GM18520 (cell line): Measurements from ENCODE around the gene DYNC2H1.

Experiments used
- ATAC-seq: cut with Tn5 transposase; IDR thresholded peaks from one replicate; pipeline ENCODE4 v1.9.1; 2021; ENCODE audit not compliant: unreplicated experiment

DYNC2H1 gene

DNA sequence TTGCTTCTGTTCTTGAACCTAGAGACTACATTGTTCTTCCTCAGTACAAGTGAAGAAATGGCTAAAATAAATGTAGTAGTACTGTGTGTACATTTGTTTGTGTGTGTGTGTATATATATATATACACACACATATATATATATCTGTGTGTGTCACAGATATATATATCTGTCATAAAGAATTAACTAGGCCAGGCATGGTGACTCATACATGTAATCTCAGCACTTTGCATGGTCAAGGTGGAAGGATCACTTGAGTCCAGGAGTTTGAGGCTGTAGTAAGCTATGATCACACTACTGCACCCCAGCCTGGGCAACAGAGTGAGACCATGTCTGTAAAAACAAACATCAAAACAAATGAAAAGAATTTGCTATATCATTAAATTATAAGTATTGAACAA lies 164.8 kb downstream of the DYNC2H1 start:
- ATAC-seq, result no peak

- ATAC-seq, result no peak
Observed at GRCh38 chr11:103279821-103280220, 170.6 kb downstream of the DYNC2H1 start.

- ATAC-seq, result no peak
Observed at GRCh38 chr11:103281301-103281700, 172.1 kb downstream of the DYNC2H1 start.

GRCh38 chr11:103284260-103284659 lies 175.0 kb downstream of the DYNC2H1 start:
- ATAC-seq, result no peak

- ATAC-seq, result no peak
Observed at GRCh38 chr11:103294516-103294915, 185.3 kb downstream of the DYNC2H1 start.

- ATAC-seq, result no peak
Observed at GRCh38 chr11:103295704-103296103, 186.5 kb downstream of the DYNC2H1 start.

DNA sequence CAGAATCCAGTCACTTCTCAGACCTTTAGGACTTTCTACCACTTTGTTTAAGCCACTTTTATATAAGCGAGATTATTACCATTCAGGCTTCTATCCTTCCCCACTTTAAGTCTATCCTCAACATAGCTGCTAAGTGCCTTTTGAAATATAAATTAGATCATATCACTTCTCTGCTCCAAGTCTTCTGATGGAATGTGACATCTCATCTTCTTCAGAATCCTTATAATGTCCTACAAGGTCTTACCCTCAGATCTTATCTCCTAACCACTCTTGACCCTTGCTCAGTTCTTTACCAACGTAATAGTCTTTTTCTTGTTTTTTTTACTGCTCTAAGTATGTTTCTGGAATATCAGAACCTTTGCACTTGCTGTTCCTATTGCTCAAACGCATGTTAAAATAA lies 188.7 kb downstream of the DYNC2H1 start:
- ATAC-seq, result no peak

DNA sequence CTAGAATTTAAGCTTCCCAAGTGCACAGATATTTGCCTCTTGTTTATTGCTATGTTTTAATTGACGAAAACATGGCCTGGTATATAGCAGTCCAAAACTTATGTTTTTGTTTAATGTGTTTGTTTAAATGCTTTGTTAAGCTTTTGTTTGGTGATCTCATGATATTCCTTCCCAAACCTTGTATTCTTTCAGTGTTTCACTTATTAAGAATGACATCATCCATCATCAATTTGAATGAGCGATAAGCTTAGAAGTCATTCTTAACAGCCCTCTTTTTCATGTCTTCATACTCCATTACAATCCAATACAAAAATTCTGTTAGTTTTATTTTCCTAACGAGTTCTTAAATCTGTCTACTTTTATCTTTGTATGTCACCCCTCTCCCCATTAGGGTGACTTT lies 206.0 kb downstream of the DYNC2H1 start:
- no peak for ATAC-seq

DNA sequence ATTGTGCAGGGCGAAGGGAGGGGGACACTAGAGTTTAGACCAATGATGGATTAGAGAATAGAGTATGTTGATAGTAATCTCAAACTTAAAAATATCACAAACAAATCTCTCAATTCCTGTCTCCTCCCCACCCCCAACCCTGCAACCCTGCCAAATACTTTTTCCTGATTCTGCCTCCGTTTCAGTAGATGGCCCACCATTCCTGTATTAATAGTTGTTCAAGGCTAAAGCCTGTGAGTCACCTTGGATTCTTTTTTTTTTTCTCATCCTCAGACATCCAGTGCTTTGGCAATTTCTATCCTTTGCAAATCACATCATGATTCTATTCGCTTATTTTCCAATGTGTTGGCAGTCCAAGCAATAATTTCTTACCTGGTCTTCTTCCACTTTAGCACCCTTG lies 207.9 kb downstream of the DYNC2H1 start:
- no peak for ATAC-seq

- ATAC-seq, result no peak
Observed at GRCh38 chr11:103322821-103323220, 213.6 kb downstream of the DYNC2H1 start.

GRCh38 chr11:103325686-103326069 lies 216.5 kb downstream of the DYNC2H1 start:
- no peak for ATAC-seq

DNA sequence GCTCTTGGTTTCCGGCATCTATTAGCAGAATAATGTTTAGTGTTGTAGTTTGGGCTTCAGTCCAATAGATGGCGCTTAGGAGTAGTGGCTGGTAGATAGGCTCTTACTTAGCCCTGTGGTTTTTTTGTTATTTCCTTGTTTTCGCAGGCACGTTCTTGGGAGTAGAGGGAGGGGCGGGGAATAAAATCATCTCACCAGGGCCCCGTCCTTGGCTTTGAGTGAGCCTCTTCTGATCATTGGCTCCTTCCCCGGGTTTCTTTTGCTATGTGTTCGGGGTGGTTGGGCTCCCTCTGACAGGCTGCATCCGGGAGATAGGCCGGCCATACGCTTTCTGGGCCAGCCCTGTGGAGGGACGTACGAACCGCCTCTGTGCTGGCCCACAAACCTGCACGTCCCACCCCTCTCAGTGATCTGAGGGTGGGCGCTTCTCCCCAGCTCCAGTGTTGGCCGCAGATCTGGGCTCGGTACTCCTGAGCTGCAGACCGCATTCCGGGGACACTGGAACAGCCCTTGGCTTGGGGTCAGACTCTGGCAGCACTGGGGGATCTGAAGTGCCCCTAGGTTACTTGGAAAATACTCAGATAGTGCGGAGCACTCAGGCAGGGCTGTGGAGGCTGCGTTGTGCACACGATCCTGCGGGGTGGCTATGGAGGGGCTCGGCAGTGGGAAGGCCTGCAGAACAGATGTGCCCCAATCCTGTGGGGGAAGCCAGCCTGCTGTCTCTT lies 217.0 kb downstream of the DYNC2H1 start:
- ATAC-seq, result peak; percentile 72

DNA sequence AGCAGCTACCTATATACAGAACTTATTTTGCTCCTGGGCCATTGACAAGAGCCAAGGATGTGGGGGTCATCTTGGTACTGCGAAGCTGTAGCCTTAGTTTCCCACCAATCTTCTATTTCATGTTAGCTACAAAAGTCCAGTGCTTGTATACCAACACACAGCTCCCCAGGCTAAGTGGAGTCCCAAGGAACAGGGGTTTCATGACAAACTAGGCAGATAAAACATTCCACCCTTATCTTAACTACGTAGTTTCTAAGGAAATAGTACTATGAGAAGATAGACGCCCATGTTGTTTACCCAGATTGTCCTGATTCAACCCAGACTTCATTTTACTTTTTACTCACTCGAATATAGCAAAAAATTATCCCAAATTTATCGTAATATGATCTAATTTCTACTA lies 218.5 kb downstream of the DYNC2H1 start:
- no peak for ATAC-seq

GRCh38 chr11:103332409-103332808 lies 223.2 kb downstream of the DYNC2H1 start:
- no peak for ATAC-seq

DNA sequence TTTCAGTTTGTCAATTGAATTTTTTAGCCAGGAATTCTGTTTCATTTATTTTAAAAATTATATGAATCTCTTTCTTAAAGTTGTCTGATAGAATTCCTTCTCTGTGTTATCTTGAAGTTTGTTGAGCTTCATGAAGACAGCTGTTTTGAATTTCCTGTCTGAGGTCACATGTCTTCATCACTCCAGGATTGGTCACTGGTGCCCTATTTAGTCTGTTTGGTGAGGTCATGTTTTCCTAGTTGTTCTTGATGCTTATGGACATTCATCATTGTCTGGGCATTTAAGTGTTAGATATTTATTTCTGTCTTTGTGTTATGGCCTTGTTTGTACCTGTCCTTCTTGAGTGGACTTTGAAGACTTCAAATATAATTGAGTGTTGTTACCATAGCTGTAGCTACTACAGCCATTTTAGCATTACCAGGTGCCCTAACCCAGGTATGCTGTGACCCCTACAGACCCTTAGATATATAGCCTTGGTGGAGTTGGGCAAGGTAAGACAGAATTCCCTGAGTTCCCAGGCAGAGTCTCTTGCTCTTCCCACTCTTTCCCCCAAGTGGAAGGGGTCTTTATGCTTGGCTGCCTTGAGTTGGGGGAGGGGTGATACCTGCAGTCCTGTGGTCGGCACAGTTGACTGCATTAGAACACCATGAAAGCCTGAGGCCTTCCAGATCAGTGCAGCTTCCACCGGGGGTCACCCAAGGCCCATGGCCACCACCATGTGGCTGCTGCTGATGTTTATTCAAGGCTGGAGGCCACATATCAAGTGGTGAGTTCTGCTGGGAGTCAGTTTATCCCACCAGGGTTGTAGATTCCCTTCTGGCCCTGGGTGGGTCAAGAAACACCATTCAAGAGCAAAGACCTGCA lies 229.6 kb downstream of the DYNC2H1 start:
- no peak for ATAC-seq

DNA sequence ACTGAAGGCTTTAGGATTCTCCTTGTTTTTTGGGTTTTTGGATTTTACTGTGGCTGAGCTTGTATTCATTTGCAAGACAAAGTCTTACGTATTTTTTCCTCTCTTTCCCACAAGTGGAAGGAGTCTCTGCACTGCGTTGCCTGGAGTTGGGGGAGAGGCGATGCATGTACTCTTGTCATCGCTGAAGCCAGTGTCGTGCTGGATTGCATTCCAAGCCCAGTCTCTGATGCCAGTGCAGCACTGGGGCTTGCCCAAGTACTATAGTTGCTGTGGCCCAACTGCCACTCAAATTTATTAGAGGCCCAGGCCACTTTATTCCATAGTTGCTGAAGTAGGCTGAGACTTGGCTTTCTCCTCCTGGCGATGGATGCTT lies 230.2 kb downstream of the DYNC2H1 start:
- ATAC-seq, result no peak

DNA sequence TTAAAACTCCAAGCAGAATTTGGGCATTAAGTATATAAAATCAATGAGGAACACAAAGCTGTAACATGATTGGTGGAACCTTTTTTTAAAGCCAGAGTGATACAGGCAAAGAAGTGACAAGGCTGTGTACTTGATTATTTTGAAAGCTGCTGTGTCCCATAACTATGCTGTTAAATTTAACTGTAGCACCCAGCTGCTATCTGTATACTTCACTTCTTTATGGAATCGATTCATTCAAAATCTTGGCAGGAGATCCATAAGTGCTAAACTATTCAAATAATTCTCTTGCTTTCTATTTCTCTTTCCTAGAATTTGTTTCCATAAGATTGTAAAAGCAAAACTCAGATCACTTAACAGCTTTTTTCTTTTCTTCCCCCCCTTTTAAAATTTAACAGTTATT lies 231.7 kb downstream of the DYNC2H1 start:
- ATAC-seq, result no peak

DNA sequence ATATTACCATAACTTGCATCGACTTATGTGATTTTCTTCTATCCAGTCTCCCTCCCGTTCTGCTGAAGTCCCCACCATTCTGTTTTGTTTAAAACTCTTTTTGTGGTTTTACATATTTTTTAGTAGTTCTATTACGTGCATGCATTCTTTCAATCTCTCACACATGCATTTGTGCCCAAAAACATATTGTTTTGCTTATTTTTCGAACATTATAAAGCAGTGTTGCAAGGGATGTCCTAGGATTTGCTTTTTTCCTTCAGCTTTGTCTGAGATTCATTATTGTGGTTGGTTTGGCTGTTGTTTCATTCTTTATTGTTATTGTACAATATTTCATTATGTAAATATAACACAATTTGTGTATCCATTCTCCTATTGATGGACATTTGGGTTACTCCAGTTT lies 235.7 kb downstream of the DYNC2H1 start:
- ATAC-seq, result no peak

GRCh38 chr11:103349595-103349994 lies 240.4 kb downstream of the DYNC2H1 start:
- no peak for ATAC-seq

GRCh38 chr11:103354656-103355055 lies 245.4 kb downstream of the DYNC2H1 start:
- no peak for ATAC-seq

DNA sequence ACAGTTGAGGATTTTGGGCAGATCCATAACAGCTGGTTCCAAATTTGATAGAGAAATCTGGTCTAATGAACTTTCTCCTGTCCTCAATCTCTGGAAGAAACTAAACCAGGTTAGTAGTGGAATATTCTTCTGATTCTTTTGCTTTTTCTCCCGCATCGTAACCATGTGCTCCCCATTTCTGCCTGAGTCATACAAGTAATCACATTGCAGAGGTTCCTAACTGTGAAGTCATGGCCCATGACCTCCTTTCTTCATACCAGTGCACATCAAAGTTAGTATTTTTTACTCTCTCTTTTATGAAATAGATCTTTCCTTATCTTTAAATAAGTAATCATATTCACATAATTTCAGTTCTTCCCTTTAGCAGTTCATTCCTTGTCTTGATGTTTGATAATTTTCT lies 249.0 kb downstream of the DYNC2H1 start:
- no peak for ATAC-seq

DNA sequence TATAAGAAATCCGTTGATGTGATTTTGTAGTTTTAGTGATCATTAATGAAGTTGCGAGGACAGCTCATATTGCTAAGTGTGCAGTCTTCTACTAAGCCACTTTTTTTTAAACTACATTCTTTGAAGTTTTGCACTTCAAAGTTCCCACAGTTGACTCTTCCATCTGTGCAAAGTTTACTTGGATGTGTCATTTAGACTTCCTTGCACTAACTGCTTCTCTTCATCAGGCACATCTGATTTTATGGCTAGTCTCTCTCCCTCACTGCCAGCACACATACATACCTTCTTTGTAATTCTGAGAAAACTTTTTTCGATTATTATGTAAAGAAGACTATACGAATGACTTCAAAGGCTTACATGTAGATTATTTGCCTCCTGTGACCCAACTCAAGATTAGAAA lies 250.0 kb downstream of the DYNC2H1 start:
- no peak for ATAC-seq
